ENCODE results near the gene CASP3. TPM values are rescaled to one million over a fixed set of nuclear protein-coding genes. Genes with fewer than 3 reads are reported as not detected.

CASP3 gene
- polyA plus RNA-seq (ENCODE audit: insufficient read length in 4 of 4) = 10 to 100 TPM; 28.3 to 40.8 (median 34.4) TPM

DNA sequence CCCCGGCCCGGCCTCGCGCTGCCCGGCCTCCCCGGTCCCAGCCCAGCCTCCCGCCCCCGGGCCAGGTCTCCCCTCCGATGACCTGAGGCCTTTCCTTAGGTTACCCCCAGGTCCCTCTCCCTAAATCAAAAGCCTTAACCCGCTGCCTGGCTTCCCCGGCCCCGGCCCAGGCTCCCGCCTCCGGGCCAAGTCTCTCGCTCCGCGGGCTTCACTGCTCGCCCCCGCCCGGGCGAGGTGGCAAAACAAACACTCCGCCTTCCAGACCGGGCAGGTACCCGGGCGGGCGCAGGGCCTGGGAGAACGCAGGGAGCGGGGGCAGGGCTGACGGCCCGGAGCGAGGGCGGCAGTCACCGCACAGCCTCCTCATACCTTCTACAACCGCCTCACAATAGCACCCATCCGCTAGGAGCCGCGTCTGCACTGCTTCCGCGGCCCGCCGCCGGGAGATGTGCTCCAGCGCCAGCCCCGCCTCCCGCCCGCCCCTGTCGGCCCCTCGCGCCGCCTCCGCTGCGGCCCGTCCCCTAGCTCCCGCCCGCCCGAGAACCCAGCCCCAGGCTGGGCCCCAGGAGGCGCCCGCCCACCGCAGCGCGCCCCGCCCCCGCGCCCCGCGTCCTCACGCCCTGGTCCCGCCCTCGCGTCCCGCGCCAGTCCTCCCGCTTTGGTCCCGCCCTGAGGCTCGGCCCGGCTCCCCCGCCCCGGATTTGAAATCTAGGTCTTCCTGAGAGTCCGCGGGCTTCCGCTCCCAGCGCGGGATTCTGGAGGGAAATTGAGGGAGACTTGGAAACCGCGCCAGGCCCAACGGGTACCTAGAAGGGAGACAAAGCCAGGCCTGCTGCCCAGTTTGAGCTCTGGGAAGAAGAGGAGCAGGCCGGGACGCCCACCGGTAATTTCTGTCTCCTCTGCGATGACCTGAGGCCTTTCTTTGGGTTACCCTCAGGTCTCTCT lies at the start of gene CASP3, which contains the start of gene PRIMPOL:
Gene CASP3 (minus strand): TSS at position 422 of the 945 bp plus-strand sequence. CDS start 10,994 bp downstream, outside the sequence.
Gene PRIMPOL (plus strand): TSS at position 713 of the 945 bp plus-strand sequence. CDS start 7,403 bp downstream, outside the sequence.
- DNase-seq (ENCODE audit: low read depth in 4 of 4, low spot score in 3 of 4) = peak; percentile 83 to 91 (median 90)

DNA sequence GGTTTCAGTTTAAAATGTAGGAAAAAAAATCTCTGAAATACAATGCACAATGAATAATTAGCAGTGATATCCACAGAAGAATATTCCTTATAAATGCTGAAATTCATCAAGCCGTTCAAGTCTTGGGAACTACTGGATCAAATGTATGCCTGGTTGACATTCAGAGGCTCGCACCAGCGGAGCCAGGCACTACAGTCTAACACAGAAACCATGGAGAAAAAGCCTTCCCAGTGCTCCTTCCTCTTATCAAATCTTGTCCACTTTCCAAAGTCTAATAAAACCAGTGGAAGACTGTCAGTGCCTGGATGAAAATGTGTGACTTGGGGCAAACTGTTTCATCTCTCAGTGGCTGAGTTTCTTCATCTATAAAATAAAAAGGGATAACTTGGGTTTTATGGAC lies 48.7 kb upstream of the CASP3 start:
- DNase-seq (ENCODE audit: low read depth in 4 of 4, low spot score in 3 of 4) = no peak

DNA sequence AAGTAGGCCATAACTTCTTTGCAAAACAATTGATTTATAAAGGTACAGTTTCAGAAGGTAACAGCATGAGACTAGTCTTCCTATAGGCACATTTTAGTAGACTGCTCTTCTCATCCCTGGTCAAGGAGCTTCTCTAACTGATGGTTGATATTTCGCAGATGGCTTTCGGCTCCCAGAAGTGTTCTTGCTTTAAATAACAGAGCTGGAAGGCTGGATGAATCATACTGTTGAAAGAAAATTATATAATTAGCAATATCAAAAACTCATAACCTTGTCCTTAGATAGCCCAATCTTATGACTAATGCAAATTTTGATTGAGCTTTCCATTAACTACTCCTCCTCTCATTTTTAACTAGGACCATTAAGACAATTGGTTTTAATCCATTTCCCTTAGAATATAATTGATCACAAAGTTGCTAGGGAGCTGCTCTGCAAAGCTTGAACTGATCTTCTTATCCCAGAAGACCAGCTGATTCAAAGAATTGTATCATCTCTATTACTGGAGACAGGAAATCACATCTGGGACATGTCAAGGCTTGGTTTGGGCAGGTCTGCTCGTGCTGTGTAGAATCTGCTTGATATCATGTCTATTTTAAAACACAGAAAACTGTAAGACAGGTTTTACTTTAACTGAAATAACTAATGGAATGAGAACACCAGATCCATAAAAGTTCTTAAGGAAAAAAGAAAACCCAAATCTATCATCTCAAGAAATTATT lies 46.1 kb upstream of the CASP3 start:
- no peak for DNase-seq (ENCODE audit: low read depth in 4 of 4, low spot score in 3 of 4)

DNA sequence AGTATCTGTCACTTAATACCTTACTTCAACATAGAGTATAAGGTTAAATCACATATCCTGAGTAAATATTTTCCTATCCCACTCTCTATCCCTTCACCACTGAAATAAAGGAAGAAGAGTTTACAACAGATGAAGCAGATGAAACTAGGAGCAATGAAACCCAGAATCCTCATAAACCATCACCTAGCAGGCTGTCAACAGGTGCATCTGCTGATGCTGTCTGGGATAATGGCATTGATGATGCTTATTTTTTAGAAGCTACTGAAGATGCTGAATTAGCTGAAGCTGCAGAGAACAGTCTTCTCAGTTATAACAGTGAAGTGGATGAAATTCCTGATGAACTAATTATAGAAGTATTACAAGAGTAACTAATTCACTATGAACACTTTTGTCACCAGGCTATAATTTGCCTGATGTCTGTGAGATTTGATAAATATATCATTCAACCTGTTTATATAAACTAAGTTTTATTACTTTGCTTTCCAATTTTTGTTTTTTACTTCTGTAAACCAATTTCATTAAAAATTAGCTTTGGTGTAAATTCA lies 45.2 kb upstream of the CASP3 start:
- DNase-seq (ENCODE audit: low read depth in 4 of 4, low spot score in 3 of 4) = no peak

DNA sequence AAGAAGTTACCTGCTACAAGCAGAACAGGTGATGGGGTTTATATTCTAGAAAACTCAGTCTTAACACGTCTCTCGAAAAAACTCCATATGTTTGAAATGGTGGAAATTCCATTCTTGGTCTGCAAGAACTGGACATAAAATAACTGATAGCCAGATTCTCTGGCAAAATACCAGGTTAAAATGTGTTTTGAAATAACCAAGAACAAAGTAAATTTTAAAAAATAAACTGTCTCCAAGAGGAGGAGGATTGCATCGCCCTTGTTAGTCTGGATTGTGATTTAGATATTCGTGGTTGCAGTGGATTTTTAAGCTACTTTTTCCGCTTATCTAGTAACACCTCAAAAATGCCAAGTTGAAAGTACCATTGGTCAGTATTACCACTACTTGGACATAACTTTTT lies 43.8 kb upstream of the CASP3 start:
- no peak for DNase-seq (ENCODE audit: low read depth in 4 of 4, low spot score in 3 of 4)

DNA sequence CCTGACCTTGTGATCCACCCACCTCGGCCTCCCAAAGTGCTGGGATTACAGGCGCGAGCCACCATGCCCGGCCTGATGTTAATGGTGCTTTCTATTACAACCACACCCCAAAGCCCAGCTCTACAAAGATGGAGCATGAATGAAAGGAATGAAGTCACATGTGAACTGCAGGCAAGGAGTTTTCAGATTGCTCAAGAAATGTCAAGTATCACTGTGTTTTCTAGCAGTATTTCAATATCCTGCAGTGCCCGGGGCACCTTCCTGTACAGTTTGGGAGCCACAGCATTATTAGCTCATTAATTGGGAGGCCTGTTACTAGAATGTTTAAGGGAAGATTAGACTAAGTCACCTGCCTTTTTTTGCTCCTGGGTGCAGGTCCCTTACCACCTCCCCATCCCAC lies 40.4 kb upstream of the CASP3 start:
- no peak for DNase-seq (ENCODE audit: low read depth in 4 of 4, low spot score in 3 of 4)

DNA sequence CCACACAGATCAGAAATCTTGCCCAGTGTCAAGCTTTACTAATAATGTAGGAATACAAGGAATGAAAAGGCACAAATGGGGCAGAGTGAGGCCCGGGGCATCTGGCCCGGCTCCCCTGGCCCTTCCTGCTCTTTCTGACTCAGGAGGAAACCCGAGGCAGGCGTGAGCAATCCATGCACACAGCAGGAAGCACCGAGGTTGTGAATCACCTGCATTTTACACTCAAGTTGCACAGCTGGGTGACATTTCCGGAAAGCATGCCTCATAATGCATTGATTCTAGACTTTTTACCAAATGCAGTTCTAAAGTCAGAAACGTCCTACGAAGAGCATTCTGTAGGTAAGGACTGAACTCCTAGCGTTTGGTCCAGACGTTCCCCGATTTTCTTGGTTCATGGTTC lies 39.2 kb upstream of the CASP3 start:
- no peak for DNase-seq (ENCODE audit: low read depth in 4 of 4, low spot score in 3 of 4)

DNA sequence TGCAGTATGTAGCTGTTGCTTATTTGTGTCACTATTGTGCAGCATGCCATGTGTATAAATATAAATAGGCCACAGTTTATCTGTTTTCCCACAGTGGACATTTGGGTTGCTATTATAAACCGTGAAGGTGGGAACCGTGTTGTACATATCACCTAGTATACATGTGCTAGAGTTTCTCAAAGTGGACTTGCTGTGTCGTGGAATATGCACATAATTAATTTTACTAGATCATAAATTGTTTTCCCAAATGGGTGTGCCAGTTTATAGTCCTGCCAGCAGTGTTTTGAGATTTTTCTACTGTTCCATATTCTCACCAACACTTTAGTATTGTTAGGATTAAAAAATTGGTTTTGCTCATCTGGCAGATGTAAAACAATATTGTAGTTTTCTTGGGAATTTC lies 38.8 kb upstream of the CASP3 start:
- no peak for DNase-seq (ENCODE audit: low read depth in 4 of 4, low spot score in 3 of 4)

DNA sequence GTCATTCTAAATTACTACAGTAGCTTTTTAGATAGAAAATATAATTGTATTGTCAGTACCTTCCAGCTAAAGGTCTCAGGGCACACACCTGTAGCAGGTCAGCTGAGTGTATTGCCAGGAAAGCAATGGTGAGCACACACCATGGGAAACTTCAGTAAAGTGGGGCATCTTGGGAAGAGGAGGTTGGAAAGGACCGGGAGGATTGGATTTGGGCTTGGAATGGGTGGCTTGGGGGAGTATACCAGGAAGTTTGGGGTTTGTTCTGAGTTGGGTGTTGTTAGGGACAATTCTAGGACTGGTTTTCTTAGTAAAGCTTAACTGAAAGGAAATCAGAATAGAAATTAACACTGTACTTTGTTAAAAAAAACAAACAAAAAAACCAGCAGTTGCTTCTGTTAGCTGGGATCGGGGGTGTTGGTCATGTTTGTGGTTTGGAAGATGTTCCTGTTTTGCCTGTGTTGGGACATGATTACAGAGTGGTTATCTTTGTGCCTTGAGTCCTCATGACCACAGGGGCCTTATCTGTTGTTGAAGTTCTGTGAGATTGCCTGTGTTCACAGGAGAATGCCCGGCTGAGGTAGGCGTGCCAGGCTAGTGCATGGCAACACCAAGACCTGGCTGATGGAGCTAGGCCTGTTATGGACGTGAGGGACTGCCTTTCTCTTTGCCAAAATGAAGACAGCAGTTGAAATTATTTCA lies 35.4 kb upstream of the CASP3 start:
- DNase-seq (ENCODE audit: low read depth in 4 of 4, low spot score in 3 of 4) = no peak

DNA sequence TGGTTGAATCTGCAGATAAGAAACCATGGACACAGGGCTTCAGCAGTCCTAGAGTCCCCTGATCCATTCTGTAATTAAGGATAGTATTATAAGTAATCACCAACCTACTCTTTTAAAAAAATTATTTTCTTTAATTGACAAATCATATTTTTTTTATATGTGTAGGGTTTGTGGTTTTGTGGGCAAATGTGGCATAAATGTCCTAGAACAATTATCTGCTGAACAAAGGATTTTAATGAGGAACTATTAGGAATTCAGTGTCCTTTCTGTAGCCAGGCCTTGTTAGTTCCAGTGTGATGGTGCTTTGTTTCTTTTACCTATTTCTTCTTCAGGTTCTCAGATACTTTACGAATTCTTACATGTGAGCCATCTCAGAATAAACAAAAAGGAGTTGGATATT lies 32.7 kb upstream of the CASP3 start:
- no peak for DNase-seq (ENCODE audit: low read depth in 4 of 4, low spot score in 3 of 4)

DNA sequence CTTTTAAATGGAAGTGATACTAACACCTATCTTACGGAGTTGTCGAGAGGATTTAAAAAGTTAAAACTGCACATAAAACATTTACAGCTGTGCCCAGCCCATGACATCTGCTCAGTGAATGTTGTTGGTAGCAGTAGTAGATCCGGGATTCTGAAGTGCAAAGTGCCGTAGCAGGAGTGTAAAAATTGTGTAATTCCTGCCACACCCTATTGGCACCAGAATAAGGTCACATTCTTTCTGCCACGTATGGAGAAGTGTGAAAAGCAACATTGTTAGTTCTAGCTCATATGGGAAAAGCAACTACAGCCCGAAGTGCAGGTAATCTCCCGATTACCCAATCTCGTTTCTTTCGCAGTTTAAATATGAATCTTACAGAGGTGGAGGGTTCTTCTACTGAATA lies 31.5 kb upstream of the CASP3 start:
- no peak for DNase-seq (ENCODE audit: low read depth in 4 of 4, low spot score in 3 of 4)

DNA sequence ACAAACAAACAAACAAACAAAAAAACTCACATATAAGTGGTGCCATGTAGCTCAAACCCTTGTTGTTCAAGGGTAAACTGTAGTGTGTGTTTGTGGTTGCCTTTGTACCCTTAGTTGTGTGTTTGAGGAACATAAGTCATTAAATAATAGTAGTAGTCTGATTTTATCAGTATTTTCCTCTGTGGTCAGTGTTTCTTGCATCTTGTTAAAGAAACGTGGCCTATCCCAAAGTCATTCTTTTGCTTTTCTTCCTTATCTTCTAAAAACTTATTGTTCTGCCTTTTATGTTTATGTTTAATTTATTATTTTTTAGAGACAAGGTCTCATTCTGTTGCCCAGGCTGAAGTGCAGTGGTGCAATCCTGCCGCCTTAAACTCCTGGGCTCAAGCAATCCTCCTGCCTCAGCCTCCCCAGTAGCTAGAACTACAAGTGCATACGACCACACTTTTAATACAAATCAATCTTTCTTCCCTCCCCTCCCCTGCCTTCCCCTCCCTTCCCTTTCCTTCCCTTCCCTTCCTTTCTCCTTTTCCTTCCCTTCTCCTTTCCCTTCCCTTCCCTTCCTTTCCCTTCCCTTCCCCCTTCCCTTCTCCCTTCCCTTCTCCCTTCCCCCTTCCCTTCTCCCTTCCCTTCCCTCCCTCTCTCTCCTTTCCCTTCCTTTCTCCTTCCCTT lies 26.7 kb upstream of the CASP3 start:
- no peak for DNase-seq (ENCODE audit: low read depth in 4 of 4, low spot score in 3 of 4)

DNA sequence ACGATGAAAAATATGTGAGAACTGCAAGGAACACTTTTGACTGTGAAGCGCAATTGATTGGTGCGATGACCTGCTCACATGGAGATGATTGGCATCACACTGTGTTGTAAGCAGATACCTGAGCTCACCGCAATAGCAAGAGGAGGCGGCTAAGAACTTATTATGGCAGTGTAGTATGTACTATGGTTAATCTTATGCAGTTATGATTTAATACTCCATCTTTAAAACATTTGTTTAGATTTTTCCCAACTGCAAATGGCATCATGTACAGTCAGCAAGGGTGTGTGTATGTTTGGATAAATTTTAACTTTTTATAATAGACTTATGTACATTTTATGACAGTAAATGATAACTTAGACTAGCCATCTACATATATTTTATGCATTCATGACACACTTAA lies 25.8 kb upstream of the CASP3 start:
- DNase-seq (ENCODE audit: low read depth in 4 of 4, low spot score in 3 of 4) = no peak

DNA sequence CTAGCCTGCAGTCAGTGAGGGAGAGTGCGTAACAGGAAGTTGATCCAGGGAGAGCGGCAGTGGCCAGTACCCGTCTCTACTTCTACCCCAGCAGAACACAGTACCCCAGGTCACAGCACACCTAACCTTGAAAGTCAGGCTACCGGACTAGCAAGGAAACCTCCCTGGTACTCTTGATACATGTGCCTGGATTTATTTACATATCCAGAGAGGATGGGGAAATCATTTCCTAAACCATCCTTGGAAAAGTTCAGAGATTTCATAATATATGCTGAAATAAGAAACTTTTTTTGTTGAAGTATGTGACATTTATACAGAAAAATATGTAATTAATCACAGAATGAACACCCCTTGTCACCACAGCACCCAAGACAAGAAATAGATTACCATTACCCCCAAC lies 24.8 kb upstream of the CASP3 start:
- DNase-seq (ENCODE audit: low read depth in 4 of 4, low spot score in 3 of 4) = no peak

DNA sequence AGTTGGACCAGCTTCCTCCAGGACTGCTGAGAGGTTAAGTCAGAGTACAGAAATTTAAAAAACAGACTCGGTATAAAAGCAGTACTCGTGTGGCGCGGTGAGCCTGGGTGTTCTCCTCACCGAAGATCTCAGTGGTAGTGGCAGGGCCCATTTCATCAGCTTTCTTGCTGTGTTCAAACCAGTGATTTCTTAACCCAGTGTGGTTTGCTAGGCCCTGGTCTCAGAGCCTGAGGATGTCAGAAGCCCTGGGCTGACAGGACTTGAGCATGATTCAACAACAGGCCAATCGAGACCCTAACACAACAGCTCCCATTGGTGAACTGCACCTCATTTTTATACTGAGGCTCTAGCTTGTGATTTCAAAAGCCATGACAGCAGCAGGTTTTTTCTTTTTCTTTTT lies 23.5 kb upstream of the CASP3 start:
- no peak for DNase-seq (ENCODE audit: low read depth in 4 of 4, low spot score in 3 of 4)

DNA sequence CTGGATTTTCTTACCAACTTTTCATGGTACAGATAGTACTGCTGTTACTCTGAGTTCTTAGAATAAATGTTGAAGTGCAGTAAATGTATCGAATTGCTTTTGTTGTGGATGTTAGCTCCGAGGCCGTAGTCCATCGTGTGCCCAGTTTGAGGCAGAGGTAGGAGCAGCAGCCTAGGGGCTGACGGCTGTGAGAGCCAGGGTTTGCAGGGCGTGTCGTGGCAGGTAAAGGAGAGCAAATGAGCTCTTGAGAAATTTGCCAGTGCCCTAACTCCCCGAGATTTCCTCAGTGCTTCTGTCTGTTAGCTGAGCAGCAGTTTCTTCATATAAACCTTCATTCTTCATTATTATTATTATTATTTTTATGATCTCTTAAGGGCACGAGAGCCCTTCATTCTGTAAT lies 21.9 kb upstream of the CASP3 start:
- DNase-seq (ENCODE audit: low read depth in 4 of 4, low spot score in 3 of 4) = no peak

DNA sequence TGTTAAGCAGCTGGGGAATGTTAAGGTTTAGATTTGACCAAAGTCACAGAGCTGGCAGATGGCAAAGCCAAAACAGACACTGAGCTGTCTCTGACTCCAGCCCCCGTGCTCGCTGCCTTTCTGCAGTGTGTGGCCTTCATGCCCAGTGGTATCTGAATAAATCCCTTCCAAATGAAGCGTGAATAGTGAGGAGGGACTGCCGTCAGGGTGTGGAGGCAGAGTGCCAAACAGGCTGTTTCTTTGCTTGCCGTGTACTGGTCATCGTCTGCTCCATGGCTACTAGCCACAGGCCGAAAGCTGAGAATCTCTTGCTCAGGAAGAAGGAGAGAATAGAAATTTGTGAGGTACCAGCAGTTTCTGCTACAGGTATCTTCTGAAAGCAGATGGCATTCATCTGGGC lies 20.0 kb upstream of the CASP3 start:
- no peak for DNase-seq (ENCODE audit: low read depth in 4 of 4, low spot score in 3 of 4)

DNA sequence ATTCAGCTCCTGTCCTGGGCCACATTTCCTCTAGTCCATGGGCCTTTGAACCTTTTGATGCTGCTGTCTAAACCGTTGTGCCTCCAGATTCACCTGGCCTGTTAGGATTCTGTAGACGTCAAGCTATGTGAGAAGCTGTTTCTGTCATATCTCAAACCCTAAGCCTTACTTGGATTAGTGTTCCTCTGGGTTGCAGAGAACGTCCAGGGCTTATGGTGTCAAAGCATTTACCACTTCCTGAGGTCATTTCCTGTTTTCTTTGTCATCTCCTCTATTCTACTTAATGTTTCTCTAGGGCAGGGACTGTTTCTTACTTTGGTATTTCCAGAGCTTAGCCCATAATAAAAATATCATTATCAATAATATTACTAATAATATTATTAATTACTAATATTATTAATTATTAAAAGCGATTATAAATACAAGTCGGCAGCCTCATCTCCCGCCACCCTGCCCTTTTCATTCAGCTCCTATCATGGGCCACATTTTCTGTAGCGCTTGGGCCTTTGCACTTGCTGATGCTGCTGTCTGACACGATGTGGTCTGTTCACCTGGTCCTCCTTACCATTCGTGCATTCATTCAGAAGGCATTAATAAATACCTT lies 19.4 kb upstream of the CASP3 start:
- DNase-seq (ENCODE audit: low read depth in 4 of 4, low spot score in 3 of 4) = no peak

DNA sequence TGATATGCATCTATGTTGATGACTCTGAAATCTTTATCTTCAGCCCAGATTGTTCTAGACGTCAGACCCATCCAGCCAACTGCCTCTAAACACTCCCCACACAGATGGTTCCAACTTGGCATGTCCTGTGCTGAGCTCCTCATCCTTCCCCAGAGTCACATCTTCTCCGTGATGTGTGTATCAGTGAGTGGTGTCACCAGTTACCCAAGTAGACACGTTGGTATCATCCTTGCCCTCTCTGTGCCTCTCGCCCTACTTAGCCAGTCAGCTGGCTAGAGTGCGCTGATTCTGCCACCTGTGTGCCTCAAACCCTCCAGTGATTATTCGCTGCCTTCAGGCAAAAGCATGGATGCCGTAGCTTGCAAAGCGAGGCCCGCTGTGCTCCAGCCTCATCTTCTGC lies 18.8 kb upstream of the CASP3 start:
- DNase-seq (ENCODE audit: low read depth in 4 of 4, low spot score in 3 of 4) = no peak

DNA sequence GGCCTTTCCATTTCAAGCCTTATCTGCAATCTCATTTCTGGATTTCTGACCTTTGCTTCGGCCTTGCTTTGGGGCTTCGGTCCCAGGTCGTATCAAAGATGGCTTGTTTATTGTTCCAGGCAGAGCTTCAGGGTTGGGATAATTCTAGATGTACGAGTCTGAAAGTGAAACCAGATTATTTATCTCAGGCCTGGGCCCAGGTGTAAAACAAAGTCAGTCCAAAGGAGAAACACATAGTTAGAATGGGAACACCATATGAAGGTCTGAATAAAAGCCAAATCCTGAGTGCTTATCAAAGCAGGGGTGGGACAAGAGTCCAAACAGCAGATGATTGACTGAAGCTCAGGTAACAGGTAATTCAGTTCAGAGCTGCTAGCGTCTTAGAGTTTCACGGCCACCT lies 17.4 kb upstream of the CASP3 start:
- no peak for DNase-seq (ENCODE audit: low read depth in 4 of 4, low spot score in 3 of 4)

Measured in left renal pelvis (tissue), 4 donors.